ENCODE measurements around the gene STUB1.

The STUB1 gene

DNA sequence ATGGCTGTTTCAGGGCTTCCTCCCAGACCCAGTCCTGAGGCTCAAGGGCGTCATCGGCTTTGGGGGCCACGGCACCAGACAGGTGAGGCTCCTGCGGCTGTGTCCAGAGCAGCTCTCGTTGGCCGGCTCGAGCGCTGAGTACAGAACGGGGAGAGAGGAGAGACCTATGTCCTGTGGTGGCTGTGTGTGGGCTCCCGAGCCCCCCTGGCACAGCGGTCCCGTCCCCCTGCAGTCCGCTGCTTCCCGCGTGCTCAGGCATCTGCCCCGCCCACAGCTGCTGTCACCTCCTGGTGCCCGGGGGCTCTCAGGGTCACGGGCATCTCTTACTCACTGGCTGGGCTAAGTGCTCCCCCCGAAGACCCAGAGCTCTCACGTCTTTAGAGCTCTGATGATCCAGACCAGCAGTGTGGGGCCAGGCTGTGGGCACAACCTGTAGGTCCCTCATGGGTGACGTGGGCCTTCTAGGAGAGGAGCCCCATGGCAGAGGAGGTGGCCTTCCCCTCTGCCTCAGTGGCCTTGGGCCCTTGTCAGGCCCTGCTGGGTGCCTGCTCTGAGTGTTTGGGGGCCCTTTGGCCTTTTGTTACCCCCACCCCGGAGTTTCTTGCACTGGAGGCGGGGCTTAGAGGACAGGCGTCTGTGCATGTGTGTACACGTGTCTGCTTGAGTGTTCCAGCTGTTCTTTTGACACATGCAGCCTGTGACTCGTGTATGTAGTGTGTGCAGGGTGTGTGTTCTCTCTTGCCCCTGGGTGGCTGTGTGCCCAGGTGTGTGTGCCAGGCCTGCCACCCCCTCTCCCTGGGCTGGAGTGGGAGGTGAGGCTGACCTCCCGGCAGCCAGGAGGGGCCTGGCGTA, 27.5 kb upstream of the STUB1 start:
- Mint-ChIP-seq H3K4me3 (no peak overlapping the region), H3K27me3 (no peaks in the 10 kb centered on the region), H3K27ac (peak overlapping the region in 1 of 2 donors; percentile 76), H3K9me3 (no peaks in the 10 kb centered on the region), H3K4me1 (peaks cover 27% of the 10 kb centered on the region)
- ATAC-seq (no peak), DNase-seq (no peak)

DNA sequence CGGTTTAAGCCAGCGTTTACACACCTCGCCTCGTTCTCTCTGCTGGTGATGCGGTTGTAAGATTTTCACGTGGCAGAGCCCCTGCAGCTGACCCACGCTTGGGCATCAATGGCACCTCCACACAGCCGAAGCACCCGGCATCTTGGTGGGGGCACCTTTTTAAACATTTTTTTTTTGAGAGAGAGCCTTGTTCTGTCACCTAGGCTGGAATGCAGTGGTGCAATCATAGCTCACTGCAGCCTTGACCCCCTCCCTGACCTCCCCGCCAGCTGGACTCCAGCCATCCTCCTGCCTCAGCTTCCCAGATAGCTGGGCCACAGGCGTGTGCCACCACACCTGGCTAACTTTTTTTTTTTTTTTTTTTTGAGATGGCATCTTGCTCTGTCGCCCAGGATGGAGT, 26.2 kb upstream of the STUB1 start:
- ATAC-seq = no peak
- no peaks in the 10 kb centered on the region for H3K9me3 Mint-ChIP-seq
- H3K4me3 Mint-ChIP-seq = no peak overlapping the region
- DNase-seq = no peak
- H3K27me3 Mint-ChIP-seq = no peaks in the 10 kb centered on the region
- peaks cover 19% of the 10 kb centered on the region for H3K4me1 Mint-ChIP-seq
- H3K27ac Mint-ChIP-seq = peak overlapping the region in 1 of 2 donors; percentile 34

DNA sequence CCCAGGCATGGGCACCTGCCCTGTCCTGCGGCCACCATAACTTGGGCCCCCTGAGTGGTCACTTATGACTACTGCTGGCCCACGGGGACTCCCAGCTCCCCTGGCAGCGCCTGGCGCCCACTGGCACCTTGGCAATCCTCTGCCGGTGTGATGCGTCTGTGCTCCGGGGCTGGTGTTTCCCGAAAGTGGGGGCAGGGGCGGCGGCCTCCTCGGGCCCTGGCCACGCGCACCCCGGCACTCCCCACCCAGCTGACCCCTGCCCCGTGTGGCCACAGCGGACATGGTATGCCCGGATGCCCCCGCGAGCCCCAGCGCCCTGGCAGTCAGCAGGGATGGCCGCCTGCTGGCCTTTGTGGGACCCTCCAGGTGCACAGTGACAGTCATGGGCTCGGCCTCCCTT, 22.7 kb upstream of the STUB1 start:
- Mint-ChIP-seq H3K27me3 (no peaks in the 10 kb centered on the region), H3K27ac (no peak overlapping the region), H3K4me1 (peaks cover 15% of the 10 kb centered on the region), H3K9me3 (no peaks in the 10 kb centered on the region), H3K4me3 (no peak overlapping the region)
- DNase-seq (no peak), ATAC-seq (no peak)

DNA sequence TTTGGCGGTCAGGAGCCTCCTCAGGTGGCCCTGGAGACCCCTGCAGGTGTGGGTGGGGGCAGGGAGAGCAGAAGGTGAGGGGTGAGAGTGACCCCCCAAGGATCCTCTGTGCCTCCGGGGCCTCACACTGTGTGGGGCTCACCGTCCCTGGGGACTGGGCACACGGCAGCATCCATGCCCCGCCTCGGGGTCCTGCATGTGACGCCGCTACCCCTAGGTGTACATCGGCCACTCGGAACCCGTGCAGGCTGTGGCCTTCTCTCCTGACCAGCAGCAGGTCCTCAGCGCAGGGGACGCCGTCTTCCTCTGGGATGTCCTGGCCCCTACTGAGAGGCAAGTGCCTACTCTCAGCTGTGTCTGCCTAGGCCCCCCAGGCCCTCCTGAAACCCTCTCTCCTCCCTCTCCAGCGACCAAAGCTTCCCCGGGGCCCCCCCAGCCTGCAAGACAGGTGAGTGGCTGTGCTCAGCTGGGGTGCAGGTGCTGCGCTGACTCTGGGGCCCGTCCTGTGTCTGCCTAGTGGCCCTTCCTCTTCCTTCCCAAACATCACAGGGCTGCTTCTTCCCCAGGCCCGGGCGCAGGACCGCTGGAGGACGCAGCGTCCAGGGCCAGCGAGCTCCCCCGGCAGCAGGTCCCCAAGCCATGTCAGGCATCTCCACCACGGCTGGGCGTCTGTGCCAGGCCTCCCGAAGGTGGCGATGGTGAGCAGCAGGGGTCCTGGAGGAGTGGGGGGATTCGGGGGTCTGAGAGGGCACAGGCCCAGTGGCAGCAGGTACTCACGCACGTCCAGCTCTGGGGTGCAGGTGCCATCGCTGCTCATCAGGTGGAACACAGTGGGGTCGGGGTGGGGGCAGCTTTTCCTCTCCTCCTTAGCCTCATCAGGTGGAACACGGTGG, 21.3 kb upstream of the STUB1 start:
- peak overlapping the region in 1 of 2 donors; percentile 65 for H3K27ac Mint-ChIP-seq
- H3K27me3 Mint-ChIP-seq = no peaks in the 10 kb centered on the region
- no peak overlapping the region for H3K4me3 Mint-ChIP-seq
- ATAC-seq = no peak
- peaks cover 15% of the 10 kb centered on the region for H3K4me1 Mint-ChIP-seq
- no peaks in the 10 kb centered on the region for H3K9me3 Mint-ChIP-seq
- no peak for DNase-seq

DNA sequence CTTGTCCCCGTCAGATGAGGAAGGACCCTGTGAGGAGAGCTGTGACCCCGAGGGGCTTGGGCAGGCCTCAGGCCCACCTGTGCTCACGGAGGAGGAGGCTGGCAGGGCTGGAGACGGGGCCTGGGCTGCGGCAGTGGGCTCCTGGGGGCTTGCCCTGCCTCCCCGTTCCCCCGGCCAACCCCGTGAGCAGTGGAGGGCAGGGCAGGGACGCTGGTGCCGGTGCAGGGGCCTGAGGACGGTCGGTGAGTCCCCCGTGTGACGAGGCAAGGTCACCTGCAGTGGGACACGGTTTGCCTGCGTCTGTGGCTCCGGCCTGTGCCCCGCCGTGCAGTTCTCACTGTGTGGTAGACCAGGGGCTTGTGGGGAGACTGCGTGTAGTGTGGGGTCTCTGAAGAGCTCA, 20.6 kb upstream of the STUB1 start:
- H3K27ac Mint-ChIP-seq = no peak overlapping the region
- ATAC-seq (no peak), DNase-seq (no peak)
- H3K4me1 Mint-ChIP-seq = peaks cover 15% of the 10 kb centered on the region
- H3K4me3 Mint-ChIP-seq = no peak overlapping the region
- H3K27me3 Mint-ChIP-seq = no peaks in the 10 kb centered on the region
- H3K9me3 Mint-ChIP-seq = no peaks in the 10 kb centered on the region

DNA sequence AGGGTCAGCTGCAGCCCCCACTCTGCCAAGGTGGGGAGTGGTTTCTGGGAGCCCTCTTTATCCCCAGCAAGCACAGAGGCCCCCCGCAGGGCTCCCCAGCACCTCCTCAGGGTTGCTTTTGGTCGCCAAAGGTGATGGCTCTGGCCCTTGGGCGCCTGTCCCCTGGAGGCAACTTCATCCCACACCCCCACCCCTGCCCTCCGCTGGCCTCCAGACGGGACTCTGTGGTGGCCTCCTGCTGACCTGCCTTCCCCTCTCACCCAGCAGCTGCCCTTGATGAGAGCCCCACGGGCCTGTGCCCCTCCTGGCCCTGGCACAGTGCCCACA, 20.1 kb upstream of the STUB1 start:
- no peaks in the 10 kb centered on the region for H3K27me3 Mint-ChIP-seq

DNA sequence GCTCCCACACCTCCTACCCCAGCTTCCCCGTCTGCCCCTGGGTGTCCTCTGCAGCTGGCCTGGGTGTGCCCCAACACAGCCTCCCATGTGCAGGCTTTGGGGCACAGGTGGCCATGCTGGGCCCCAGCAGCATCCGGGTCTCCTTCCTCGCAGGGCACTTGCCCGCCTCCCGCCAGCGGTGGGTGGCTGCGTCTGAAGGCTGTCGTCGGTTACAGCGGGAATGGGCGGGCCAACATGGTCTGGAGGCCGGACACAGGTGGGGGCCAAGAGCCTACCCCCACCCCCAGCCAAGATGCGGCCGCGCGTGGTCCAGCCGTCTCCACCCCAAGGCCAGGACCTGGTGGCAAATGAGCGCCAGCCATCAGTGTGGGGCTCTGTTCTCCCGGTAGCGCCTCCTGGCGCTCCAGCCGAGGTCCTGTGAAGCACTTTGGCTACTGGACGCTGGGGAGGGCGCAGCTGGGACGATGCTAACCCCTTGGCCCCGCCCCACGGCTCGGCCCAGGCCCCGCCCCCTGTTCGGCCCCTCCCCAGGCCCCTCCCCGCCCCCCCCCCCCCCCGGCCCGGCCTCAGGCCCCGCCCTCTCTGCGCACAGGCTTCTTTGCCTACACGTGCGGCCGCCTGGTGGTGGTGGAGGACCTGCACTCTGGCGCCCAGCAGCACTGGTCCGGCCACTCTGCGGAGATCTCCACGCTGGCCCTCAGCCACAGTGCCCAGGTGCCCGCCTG, 19.6 kb upstream of the STUB1 start:
- Mint-ChIP-seq H3K9me3 (no peaks in the 10 kb centered on the region), H3K27me3 (no peaks in the 10 kb centered on the region), H3K27ac (peak overlapping the region in 1 of 2 donors; percentile 48), H3K4me1 (peaks cover 15% of the 10 kb centered on the region), H3K4me3 (peak overlapping the region in 1 of 2 donors; percentile 51)
- peak; percentile 66 for ATAC-seq
- DNase-seq = peak; percentile 57 to 58

More for the DNA sequence above, 20.1 kb upstream of the STUB1 start:
- ATAC-seq (no peak), DNase-seq (no peak)
- Mint-ChIP-seq H3K4me1 (peaks cover 15% of the 10 kb centered on the region), H3K4me3 (no peak overlapping the region), H3K27ac (no peak overlapping the region), H3K9me3 (no peaks in the 10 kb centered on the region)

DNA sequence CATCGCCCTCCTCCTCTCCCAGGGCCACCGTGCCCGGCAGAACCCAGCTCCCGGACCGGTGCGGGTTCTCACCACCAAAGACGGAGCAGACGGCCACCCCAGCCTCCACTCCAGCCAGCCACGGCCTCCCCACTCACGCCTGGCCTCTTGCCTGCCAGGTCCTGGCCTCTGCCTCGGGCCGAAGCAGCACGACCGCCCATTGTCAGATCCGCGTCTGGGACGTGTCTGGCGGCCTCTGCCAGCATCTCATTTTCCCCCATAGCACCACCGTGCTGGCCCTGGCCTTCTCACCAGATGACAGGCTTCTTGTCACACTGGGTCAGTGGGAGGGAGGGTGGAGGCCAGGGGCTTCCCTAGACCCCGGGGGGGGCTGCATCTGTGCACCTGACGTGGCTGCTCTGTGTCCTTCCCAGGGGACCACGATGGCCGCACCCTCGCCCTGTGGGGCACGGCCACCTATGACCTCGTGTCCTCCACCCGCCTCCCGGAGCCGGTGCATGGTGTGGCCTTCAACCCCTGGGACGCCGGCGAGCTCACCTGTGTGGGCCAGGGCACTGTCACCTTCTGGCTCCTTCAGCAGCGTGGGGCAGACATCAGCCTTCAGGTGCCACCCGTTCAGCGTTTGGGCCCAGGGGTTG, 18.9 kb upstream of the STUB1 start:
- Mint-ChIP-seq H3K27me3 (no peaks in the 10 kb centered on the region), H3K27ac (peak overlapping the region in 1 of 2 donors; percentile 54), H3K4me1 (peaks cover 15% of the 10 kb centered on the region), H3K9me3 (no peaks in the 10 kb centered on the region), H3K4me3 (peak overlapping the region in 1 of 2 donors; percentile 51)
- ATAC-seq = no peak
- DNase-seq = no peak

DNA sequence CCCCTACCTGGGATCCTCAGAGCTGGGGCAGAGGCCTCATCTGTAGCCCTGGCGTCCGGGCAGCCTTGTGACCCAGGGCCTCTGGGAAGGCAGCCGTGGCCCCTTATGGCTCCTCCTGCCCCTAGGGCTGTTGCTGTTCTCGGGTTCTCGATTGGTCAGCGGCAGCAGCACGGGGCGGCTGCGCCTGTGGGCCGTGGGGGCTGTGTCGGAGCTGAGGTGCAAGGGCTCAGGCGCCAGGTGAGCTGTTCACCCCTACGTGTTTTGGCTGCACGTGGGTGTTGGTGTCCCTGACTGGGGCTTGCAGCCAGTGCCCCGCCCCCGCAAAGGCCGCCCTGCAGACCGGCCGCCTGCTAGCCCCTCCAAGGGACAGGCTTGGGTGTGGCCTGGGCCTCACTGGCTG, 18.1 kb upstream of the STUB1 start:
- H3K4me1 Mint-ChIP-seq = peaks cover 15% of the 10 kb centered on the region
- no peak overlapping the region for H3K4me3 Mint-ChIP-seq
- DNase-seq (no peak), ATAC-seq (no peak)
- no peaks in the 10 kb centered on the region for H3K27me3 Mint-ChIP-seq
- no peaks in the 10 kb centered on the region for H3K9me3 Mint-ChIP-seq
- H3K27ac Mint-ChIP-seq = no peak overlapping the region

DNA sequence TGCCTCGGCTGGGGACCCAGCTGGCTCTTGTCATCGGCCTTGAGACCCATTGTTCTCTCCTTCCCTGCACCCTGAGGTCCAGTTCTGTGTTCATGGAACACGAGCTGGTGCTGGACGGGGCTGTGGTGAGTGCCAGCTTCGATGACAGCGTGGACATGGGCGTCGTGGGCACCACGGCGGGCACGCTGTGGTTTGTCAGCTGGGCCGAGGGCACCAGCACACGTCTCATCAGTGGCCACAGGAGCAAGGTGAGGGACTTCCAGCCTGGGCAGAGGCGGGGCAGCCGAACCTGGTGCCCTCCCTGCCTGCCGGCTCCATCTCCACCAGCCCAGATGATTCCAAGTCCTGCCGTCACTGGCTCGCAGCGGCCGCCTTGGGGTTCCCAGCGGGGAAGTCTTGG, 17.6 kb upstream of the STUB1 start:
- Mint-ChIP-seq H3K27ac (peak overlapping the region in 1 of 2 donors; percentile 83), H3K4me1 (peaks cover 17% of the 10 kb centered on the region), H3K27me3 (no peaks in the 10 kb centered on the region), H3K9me3 (no peaks in the 10 kb centered on the region), H3K4me3 (no peak overlapping the region)
- DNase-seq (no peak), ATAC-seq (no peak)

DNA sequence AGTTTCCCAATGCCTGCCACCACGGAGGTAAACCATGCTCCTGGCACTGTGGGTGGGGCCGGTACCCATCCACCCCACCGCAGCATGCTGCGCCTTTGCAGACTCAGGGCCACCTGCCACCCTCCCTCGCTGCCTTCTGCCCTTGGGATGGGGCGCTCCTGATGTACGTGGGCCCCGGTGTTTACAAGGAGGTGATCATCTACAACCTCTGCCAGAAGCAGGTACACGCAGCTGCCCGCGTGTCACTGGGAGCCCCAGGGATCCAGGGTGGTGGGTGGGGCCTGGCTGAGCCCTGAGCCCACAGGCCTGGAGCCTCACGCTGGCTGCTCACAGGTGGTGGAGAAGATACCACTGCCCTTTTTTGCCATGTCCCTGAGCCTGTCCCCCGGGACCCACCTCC, 13.6 kb upstream of the STUB1 start:
- peaks cover 25% of the 10 kb centered on the region for H3K4me1 Mint-ChIP-seq
- H3K9me3 Mint-ChIP-seq = no peaks in the 10 kb centered on the region
- no peak for DNase-seq
- no peak for ATAC-seq
- no peak overlapping the region for H3K27ac Mint-ChIP-seq
- no peak overlapping the region for H3K4me3 Mint-ChIP-seq
- H3K27me3 Mint-ChIP-seq = no peaks in the 10 kb centered on the region

DNA sequence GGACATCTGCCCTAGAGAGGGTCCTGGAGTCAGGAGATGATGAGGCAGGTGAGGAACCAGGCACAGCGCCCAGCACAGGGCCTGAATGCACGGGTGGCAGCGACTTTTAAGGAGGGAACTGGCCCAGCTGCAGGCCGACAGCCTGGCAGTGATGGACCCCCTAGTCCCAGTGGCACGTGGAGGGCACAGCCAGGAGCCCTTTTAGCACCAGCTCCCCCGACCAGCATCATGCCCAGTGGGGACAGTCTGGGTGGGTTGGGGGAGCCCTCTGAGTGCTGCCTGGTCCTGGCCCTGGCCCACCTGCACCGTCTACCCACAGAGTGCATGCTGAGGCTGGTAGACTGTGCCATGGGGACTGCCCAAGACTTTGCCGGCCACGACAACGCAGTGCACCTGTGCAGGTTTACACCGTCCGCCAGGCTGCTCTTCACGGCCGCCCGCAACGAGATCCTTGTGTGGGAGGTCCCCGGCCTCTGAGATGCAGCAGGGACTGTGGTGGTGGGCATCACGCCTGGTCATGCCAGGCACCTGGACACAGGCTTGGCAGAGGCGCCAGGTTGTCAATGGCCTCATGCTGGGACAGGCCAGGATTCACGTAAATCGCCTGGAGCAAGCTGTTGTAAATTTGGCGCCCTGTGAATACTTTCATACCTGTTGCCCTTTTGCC, 13.0 kb upstream of the STUB1 start:
- DNase-seq = no peak
- H3K4me3 Mint-ChIP-seq = peak overlapping the region; percentile 9 to 94
- H3K27me3 Mint-ChIP-seq = no peaks in the 10 kb centered on the region
- peak overlapping the region; percentile 83 to 91 for H3K27ac Mint-ChIP-seq
- ATAC-seq = no peak
- peaks cover 22% of the 10 kb centered on the region for H3K4me1 Mint-ChIP-seq
- H3K9me3 Mint-ChIP-seq = no peaks in the 10 kb centered on the region

DNA sequence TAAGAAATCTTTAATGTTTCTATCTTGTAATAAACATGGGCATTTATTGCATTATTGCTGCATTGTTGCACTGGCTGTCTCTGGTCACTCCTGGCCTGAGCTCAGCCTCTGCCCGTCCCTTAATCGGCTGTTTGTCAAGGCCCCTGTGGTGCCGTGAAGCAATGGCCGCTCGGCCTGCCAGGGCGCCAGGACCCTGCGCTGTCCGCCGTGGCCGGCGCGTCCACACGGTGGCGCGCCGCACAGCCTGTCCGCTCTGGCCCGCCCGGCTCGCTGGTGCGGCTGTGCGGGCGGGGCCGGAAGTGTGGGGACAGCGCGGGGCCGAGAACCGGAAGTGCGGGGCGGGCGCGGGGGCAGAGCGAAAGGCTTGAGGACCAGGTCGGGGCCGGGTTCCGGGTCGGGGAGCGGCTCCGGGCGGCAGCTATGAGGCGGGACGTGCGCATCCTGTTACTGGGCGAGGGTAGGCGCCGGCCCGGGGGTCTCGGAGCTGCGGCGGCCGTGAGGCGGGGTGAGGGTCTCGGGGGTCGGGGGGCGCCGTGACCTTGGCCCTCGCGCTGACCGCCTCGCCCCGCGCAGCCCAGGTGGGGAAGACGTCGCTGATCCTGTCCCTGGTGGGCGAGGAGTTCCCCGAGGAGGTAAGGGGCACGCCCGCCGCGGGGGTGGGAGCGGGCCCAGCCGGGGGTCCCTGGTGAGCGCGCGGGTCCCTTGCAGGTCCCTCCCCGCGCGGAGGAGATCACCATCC, 12.3 kb upstream of the STUB1 start, which contains the start of gene RHOT2:
Gene RHOT2, plus strand, starts transcription at position 353 of the 739 bp plus-strand sequence. Its CDS starts 68 bp downstream, at position 421.
- peak within 1 kb of the TSS; percentile 83 to 96 for H3K27ac Mint-ChIP-seq
- H3K4me1 Mint-ChIP-seq = peaks cover 22% of the 10 kb centered on the region
- ATAC-seq = peak; percentile 92
- DNase-seq = peak; percentile 93 to 95
- H3K4me3 Mint-ChIP-seq = peak within 1 kb of the TSS; percentile 84 to 94
- H3K27me3 Mint-ChIP-seq = no peaks in the 10 kb centered on the region
- no peaks in the 10 kb centered on the region for H3K9me3 Mint-ChIP-seq

DNA sequence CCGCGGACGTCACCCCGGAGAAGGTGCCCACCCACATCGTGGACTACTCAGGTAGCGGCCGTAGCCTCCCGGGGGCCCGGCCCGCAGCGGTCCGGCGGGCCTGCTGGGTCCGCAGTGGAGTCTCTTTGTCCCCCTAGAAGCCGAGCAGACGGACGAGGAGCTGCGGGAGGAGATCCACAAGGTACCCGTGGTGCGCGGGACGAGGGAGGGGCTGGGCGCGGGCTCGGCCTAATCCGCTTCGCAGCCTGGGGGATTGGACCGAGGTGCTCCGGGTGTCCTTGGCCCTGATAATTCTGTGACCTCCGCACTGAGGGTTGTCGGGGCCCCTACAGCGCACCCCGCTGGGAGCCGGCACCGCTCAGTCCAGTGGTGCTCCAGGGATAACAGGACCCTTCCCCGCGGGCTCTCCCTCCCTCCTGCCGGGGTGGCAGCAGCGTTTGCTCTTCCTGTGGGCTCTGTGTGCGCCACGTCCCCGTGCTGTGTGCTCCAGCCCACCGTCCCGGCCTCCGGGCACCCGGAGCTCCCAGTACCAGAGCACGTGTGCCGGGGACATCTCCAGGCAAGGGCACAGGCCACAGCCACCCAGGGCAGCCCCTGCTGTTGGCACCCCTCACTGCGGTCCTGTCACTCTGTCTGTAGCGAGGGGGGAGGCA, 11.6 kb upstream of the STUB1 start:
- DNase-seq (no peak), ATAC-seq (peak; percentile 3)
- peak overlapping the region; percentile 84 to 94 for H3K4me3 Mint-ChIP-seq
- H3K4me1 Mint-ChIP-seq = peaks cover 22% of the 10 kb centered on the region
- no peaks in the 10 kb centered on the region for H3K9me3 Mint-ChIP-seq
- no peaks in the 10 kb centered on the region for H3K27me3 Mint-ChIP-seq
- H3K27ac Mint-ChIP-seq = peak overlapping the region; percentile 19 to 96
